GM12892 (cell line): ENCODE results near the gene COL4A4.
A peak's percentile ranks its signal among the peaks of the same experiment; 100 is the strongest.

Experiments
- POLR2A ChIP-seq: IDR thresholded peaks from 2 replicates; pipeline ENCODE4 v1.6.1; 2011; ENCODE audit warnings: low read depth, low read length, control low read depth
- POLR2AphosphoS5 ChIP-seq: IDR thresholded peaks from 2 replicates; pipeline ENCODE4 v1.6.1; 2011; ENCODE audit warnings: low read depth, low read length, control low read depth

GRCh38 chr2:227188292-227188691 lies 24.3 kb upstream of the COL4A4 start:
- peak; percentile 54; the same call in 1 of the 2 replicates for TF ChIP-seq POLR2A
- TF ChIP-seq POLR2AphosphoS5: no peak
